Hypothalamus (tissue), 51 donors: ENCODE measurements around the gene RUFY4.

Source experiments
- DNase-seq, 51 donors: peaks; one replicate each; lab custom pipeline; 2025; lab: John Stamatoyannopoulos, UW

RUFY4 gene

DNA sequence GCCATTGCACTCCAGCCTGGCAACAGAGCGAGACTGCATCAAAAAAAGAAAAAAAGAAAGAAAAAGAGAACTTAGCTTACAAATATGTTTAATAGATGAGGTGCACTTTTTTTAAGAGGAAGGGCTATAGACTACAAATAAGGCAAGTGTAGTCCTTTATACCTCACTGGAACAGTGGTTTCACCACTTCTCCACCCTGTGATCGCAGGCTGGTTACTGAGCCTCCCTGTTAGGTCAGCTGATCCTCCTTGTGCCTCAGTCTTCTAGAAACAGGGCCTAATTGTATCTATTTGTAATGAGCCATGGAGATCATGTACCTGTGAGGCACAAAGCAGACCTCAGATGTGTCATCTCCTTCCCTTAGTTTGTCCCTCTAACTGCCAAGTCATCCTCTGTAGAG, 61.3 kb downstream of the RUFY4 start:
- no peak for DNase-seq

DNA sequence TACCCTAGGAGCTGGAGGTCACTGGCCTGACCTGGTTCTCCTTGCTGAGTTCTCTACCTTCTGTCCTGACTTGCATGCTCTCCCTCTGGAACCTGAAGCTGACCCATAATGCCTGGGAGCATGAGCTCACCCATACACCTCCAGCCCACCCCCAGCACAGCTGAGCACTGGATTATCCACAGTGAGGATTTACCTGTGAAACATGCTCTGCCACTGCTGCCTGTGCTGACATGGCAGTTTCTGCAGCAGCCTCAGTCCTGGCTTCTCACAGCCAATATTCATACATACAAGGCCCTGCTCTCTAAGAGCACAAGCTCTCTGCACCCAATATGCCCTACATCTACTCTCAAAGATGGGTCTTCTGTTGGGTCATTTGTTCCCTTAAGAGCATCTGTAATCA, 61.8 kb downstream of the RUFY4 start:
- no peak for DNase-seq

DNA sequence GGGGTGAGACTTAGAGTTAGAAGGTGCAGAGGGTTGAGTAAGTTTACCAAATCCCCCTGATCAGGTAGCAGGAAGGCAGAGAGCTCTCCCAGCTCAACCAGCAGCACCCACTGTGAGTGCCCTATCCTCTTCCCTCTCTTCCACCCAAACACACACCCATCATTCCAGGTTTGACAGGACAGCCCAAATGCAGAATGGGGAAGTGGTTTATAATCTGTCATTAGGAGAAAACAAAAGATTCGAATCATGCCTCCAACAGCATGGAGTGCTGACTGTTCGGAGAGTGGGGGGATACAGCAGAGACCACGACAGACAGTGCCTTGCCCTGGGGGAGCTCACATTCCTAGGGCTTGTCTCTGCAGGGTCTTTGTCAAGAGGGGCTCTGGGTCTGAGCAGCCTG, 68.5 kb downstream of the RUFY4 start:
- DNase-seq, result no peak

DNA sequence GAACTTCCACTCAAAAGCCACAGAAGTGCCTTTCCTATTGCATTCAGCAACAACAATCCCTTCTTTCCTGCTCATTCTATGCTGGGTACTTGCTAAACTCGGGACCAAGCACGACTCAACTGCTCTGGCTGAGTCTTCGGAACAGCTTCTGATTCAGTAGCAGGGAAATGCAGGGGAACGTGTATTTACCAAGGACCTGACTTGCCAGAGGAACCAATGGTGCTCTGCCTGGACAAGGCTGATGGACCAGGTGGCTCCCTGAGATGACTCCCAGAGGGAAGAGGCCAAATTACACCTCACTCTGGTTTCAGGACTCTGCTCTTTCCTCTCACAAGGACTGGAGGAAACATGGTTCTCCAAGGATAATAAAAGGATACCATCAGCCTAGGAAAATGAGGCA, 69.0 kb downstream of the RUFY4 start:
- DNase-seq, result no peak
